A204.1 (cell line): ENCODE measurements around the gene PLIN3.
"Not testable (repeated sequence)": the region's sequence is repeated elsewhere in the genome, so short reads cannot be mapped to it uniquely, and the experiment has no call there.

Experiments
- FAIRE-seq: peaks from 2 replicates; lab custom pipeline; 2012; peaks lifted over from hg19 to GRCh38; lab: Jason Lieb, UNC

Gene PLIN3, protein sequence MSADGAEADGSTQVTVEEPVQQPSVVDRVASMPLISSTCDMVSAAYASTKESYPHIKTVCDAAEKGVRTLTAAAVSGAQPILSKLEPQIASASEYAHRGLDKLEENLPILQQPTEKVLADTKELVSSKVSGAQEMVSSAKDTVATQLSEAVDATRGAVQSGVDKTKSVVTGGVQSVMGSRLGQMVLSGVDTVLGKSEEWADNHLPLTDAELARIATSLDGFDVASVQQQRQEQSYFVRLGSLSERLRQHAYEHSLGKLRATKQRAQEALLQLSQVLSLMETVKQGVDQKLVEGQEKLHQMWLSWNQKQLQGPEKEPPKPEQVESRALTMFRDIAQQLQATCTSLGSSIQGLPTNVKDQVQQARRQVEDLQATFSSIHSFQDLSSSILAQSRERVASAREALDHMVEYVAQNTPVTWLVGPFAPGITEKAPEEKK

DNA sequence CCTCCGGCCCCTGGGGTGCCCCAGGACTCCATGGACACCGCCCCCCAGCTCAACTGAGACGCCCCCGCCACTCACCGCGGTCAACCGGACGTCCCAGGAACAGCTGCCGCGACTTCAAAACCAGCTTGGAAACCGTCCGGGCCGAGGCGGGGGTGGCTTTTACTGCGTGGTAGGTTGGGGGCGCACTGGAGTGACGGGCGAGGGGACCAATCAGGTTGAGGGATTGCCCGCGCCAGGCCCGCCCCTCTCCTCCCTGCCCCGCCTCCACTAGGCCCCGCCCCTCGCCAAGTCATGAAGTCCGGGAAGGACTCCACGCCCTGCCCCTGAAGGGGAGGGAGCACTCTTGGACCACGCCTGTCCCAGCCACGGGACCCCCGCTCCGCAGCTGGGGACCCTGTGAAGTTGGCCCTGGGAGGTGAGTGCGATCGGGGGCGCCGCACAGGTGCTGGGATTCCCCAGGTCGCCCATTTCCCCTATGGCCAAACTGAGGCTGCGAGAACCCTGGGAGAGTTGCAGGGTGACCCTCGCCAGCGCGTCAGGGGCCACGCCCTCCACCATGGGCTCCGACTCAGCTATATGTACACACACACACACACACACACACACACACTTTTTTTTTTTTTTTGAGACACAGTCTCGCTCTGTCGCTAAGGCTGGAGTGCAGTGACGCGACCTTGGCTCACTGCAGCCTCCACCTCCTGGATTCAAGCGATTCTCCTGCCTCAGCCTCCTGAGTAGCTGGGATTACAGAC, at the start of gene PLIN3:
Gene PLIN3 (minus strand): TSS at position 134 of the 752 bp plus-strand sequence. CDS start 6,273 bp downstream, outside the sequence.
- peak; percentile 67 for FAIRE-seq

DNA sequence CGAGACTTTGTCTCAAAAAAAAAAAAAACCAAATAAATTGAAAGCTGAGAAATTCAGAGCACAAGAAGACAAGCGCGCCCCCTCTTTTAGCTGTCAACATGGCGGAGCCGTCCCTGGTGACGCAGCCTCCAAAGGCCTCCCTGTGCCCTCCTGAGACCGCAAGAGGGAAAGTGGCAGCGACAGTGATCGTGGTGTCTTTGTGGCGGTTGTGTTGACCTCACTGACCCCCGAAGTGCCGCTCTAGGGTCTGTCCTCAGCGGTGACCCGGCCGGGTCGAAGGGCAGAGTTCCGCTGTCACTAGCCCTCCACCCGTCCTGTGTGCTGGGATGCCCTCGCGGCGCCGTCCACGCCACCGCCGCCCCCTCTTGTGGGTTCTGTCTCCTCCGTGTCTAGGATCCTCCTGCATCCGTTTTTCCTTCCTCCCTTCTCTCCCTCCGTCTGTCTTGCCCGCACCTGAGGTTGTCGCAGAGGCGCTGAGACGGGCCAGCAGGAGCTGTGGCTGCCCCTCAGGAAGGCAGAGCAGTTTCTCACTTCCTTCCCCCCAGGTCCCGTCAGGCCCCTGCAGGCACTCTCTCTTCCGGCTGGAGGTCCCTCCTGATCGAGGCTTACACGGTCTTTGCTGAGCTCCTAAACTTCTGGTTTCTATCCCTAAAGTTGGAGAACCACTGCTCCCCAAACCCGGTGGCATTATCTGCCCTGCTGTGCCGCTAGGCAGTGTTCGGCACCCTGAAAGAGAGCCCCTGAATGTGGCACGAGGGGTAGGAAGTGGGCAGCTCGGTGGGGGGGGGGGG, 49.0 kb upstream of the PLIN3 start:
- FAIRE-seq = no peak

DNA sequence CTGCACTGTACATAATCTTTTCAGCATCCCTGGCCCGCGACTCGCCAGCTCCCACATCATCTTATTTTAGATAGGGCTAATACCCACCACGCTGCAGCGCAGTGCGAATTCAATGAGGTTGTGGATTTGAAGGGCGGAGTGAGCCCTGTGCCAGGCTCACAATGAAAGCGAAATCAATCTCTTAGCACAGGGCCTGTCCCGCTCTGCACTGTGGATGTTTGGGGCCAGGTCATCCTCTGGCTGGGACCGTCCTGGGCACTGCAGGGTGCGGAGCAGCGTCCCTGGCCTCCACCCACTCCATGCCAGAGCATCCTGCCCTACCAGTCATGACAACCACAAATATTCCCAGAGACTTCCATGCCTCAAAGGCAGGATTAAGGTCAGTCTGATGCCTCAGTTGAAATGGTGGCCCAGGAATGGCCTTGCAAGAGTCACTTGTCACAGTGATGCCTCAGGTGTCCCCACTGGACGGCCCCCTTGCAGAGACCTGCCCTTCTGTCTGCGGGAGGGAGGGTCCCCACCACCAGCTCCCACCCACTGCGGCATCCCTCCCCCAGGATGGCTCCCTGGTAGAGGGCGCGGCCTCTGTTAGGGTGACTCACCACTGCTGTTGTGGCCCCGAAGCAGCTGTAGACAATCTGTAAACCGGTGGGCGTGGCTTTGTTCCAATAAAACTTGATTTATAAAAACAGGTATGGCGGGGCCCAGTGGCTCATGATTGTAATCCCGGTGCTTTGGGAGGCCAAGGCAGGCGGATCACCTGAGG, 47.5 kb upstream of the PLIN3 start:
- no peak for FAIRE-seq

DNA sequence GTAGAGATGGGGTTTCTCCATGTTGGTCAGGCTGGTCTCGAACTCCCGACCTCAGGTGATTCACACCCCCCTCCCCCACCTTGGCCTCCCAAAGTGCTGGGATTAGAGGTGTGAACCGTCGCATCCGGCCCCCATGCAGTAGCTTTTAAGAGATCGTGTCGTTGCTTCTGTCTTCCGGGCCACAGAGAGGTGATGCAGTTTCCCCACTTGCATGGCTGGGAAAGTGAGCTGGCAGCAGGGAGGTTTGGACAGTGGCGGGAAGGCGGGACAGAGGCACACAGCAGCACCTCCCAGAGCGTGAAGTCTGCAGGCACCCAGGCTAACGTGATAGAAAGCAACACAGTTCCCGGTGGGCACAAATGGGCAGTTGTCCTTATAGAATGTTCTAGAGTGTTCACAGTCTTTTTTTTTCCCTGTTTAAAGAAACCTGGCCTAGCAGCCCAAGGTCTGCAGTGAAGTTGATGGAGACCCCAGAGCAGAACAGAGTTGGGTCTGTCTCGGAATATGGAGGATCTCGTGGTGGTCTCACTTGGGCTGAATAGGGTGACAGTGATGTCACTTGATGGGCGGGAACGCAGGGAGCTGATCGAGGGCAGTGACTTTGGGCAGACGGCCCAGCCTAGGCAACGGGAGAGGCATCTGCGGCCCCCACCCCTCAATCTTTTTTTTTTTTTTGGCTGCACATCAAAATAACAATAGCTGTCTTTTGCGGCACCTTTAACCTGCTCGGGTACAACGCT, 46.7 kb upstream of the PLIN3 start:
- FAIRE-seq = no peak

DNA sequence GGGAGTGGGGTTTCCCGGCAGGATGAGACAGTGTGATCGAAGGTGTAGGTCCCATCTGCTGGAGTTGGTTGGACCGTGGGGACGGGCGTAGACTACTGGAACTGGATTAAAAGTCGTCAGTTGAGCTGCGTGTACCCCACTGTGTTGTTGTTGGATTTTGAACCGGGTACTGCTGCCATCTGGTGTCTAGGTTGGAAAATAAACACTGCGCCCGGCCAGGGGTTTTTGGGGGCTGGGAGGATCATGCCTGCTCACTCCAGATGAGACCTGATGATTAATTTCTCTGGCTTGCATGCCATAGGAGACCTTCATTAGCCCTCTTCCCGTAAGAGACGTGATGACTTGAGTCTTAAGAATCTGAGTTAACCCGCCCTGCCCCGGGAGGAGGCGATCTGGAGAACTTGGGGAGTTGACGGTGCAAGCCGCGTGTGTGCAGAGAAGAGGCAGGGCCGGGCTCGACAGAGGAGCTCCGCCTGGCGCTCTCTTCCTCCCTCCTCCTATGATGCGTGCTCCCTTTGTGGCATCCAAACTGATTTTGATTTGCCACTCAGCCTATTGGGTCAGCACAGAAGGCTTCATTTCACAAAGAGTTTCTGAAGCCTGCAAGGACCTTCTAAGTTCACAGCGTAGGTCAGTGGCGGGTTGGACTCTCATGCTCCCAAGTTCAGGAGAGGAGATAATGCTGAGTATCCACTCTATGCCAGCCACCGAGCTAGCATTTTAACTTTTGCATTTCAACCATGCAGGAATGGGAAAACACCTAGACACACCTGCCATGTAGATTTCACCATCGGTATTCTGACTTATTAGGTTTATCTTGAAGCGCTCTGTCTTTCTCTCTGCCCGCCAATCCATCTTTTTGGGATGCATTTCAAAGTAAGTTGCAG, 44.6 kb upstream of the PLIN3 start:
- FAIRE-seq = peak; percentile 95

DNA sequence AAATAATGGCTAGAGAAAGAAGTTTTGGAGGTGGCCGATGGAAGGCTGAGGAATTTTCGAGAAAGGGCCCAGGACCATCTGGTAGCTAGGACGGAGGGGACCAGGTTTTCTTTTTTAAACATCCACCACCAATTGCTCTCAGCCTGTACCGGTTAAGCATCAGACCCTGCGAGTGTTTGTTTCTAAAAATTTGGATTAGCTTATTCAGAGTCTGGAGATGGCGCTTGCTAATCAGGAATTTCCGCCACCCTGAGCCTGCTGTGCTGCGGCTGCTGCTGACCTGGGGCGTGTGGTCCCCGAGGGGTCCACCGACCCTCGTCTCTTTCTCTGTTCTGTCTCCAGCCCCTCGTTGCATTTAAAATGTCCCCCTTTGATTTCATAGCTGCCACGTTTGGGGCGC, 43.8 kb upstream of the PLIN3 start:
- no peak for FAIRE-seq

DNA sequence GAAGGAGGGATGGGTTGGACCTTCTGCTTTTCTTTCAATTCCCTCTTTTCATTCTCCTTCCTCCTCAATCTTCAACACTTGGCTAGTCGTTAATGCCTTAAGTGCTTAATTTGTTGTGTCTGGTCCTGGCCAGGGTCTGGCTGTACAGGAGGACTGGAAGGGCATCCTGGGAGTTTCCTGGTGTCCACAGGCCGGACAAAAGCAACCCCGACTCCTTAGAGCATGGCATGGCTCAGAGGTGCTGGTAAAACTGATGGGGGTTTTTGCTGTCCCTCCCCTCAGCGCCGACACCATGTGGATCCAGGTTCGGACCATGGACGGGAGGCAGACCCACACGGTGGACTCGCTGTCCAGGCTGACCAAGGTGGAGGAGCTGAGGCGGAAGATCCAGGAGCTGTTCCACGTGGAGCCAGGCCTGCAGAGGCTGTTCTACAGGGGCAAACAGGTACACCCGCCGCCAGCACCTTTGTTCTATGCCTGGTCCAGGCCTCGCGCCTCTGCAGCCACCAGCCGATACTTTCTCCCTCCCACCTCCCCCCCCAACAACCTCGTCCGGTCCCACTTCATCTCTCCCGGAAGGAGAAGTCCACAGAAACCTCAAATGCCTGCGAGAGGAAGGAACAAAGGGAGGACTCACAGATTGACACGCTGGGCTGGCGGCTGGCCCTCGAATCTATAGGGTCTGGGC, 43.3 kb upstream of the PLIN3 start:
- FAIRE-seq = no peak

DNA sequence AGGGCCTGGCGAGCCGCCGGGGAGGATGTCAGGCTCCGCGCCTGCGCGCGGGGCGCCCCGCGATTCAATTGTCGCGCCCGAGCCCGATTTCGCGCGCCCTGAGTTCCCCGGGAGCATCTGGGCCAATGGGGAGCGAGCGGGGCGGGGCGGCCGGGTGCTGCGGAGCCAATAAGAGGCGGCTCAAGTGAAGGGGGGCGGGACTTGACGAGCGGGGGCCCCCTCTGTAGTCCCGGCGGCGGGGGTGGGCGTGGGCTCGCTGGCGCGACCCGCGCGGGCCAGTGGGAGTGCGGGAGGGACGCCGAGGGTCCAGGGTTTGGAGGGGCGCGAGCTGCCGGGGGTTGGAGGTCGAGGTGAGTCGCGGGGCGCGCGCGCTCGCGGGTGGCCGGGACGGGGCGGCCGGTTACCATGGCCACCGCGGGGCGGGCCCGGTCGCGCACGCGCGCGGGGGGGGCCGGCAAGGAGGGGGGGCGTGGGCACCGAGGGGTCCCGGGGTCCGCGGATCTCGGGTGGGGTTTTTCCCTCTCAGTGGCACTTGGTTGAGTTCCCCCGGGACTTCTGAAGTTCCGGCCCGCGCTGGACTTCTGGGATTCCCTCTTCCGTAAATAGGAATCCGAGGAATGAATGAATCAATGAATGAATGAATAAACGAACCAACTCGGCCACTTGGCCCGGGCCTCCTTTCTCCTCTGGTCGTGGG, 42.6 kb upstream of the PLIN3 start:
- no peak for FAIRE-seq

DNA sequence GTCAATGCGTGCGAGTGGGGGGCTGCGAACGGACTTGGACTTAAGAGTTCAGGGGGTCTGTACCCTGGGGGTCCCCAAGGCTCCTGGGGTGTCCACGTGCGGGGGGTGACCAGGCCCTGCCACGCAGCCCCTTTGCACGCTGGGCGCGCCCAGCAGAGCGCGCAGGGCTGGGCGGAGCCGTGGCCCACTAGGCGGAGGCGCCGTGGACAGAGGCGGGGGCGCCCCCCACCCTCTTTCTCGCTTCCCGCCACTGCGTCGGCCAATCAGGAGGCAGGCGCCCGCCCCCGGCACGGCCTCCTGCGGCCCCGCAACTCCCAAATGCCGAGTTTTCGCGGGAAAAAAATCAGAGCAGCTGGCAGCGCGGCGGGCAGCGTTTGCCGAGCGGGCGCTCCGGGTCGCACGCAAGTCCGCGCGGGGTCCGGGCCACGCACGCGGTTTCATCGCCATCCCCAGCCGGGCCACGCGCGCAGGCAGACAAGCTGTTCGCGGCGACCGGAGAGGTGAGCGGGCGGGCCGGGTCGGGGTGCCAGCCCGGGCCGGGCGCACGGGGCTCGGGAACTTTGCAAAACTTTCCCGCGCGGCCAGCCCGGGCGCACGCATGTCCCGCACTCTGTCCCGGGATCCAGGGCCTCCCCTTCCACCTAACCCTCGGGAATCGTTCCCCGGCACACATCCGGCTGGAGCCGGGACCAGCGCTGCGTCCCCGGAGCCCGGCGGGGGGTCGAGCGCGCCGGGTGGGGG, 41.9 kb upstream of the PLIN3 start, which contains the start of gene UHRF1:
Gene UHRF1 (plus strand): TSS at position 346 of the 741 bp plus-strand sequence. CDS start 1,385 bp downstream, outside the sequence.
- FAIRE-seq = no peak

DNA sequence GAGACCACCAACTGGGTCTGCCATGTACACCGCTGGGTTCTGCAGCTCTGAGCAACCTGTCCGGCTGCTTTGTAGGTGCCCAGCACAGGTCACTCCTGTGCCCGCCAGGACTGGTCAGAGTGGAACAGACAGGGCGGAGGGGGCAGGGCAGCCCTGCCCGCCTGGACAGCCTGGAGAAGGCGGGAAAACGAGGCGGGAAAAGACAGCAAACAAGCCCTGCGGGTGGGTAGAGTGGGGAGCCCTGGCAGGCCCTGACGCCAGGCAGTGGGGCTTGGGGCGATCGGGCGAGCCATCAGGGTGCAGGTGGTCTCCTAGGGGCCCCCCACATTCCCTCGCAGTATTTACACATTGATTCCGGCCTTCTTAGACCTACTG, 41.3 kb upstream of the PLIN3 start:
- FAIRE-seq = no peak

DNA sequence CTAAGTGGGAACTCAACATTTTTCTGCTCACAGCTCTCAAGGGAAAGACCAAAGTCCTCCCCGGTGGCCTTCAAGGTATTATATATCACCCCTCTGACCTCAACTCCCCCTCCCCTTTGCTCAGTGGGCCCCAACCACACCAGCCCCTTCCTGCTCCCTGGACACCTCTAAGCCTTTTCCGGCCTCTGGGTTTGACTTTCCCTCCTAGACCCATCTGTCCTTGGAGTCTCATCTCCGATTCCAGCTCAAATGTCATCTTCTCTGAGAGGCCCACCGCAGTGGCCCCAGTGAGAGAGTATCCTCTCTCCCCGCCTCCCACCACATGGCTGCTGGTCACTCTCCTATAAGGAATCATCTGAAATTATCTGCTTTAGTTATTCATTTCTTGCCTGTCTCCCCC, 40.9 kb upstream of the PLIN3 start:
- FAIRE-seq = no peak

DNA sequence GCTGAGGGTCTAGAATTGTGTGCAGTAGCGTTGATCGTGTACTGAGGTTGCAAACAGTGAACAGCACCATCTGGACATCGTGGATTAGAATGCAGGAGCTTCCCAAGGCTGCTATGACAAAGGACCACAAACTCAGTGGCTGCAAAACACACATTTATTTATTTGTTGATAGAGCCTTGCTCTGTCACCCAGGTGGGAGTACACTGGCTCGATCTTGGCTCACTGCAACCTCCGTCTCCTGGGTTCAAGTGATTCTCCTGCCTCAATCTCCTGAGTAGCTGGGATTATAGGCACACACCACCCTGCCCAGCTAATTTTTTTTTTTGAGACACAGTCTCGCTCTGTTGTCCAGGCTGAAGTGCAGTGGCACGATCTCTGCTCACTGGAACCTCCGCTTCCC, 39.5 kb upstream of the PLIN3 start:
- FAIRE-seq = no peak

DNA sequence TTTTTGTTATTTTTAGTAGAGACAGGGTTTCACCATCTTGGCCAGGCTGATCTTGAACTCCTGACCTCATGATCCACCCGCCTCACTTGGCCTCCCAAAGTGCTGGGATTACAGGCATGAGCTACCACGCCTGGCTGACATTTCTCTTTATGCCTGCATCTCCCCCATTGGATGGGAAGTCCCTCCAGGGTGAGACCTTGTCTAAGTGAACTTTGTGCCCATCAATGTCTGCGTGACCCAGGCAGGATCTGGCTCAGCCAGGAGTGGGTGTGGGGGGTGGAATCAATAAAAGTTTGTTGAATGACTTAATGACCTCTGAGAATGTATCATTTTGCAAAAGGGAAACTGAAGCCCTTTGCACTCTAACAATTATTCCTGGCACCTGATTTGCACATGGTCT, 37.0 kb upstream of the PLIN3 start:
- no peak for FAIRE-seq

DNA sequence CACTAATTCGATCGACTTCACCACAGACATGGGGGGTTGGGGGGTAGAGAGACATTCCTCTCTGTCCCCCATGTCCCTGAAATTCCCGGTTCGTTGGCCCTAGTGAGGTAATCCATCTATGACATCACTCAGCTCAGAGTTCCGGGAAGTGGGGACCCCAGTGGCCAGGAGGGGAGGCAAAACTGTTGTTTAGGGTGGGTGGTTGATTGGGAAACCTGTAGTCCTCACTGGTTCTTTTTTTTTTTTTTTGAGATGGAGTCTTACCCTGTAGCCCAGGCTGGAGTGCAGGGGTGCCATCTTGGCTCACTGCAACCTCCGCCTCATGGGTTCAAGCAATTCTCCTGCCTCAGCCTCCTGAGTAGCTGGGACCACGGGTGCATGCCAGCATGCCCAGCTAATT, 35.3 kb upstream of the PLIN3 start, which contains the start of gene ARRDC5:
Gene ARRDC5 (minus strand): TSS at position 101 of the 400 bp plus-strand sequence. CDS start 71 bp downstream, at position 30.
- no peak for FAIRE-seq

DNA sequence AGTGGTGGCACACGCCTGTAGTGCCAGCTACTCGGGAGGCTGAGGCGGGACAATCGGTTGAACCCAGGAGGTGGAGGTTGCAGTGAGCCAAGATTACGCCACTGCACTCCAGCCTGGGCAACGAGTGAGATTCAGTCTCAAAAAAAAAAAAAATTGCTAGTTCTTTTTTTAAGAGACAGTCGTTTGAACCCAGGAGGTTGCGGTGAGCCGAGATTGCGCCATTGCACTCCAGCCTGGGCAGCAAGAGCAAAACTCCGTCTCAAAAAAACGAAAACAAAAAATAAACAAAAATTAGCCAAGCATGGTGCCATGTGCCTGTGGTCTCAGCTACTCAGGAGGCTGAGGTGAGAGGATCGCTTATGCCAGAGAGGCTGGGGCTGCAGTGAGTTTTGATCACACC, 33.4 kb upstream of the PLIN3 start:
- not testable (repeated sequence) for FAIRE-seq

DNA sequence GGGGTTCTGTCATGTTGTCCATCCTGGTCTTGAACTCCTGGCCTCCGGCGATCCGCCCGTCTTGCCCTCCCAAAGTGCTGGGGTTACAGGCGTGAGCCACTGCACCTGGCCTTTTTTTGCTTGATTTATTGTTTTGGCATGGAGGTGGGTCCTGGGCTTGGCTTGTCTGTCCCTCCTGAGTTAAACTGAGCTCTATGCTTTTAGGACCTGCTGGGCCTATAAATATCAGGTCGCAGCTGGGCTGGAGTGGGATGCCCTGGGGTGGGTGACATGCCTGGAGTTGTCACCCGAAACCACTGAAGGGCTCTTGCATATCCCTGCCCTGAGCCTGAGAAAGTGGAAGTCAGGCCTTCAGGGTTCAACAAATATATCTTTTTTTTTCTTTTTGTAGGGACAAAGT, 29.7 kb upstream of the PLIN3 start:
- FAIRE-seq = no peak

DNA sequence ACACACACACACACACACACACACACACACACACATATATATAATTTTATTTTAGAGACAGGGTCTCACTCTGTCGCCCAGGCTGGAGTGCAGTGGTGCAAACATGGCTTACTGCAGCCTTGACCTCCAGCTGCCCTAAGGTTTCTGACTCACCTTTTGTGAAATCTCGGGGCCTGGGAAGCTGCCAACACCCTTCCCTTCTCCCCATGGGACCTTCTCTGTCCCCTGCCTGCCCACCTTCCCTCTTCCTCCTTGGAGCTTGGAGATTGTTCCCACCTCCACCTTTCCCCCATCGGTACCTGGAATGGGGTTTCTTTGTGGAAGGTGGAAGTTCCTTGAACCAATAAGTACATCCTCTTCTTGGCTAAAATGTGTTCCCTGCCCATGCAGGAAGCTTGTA, 28.9 kb upstream of the PLIN3 start:
- no peak for FAIRE-seq

DNA sequence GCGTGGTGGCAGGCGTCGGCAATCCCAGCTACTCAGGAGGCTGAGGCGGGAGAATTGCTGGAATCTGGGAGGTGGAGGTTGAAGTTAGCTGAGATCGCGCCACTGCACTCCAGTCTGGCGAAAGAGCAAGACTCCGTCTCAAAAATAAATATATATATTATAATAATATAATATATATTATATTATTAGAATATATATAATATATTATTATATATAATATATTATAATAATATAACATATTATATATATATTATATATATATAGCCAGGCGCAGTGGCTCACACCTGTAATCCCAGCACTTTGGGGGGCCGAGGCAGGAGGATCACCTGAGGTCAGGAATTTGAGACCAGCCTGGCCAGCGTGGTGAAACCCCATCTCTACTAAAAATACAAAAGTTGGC, 25.5 kb upstream of the PLIN3 start:
- not testable (repeated sequence) for FAIRE-seq
